AG04449 (cell line): ENCODE measurements around the gene PALM.
A peak's percentile ranks its signal among the peaks of the same experiment; 100 is the strongest.

Experiments
- CTCF ChIA-PET: fragments of 350-600 bp; formaldehyde crosslinking; extraction: SDS; loops from one replicate; lab custom pipeline; 2021; ENCODE audit warnings: antibody characterized with exemption; lab: Yijun Ruan, JAX
- POLR2A ChIA-PET: fragments of 400-600, 350-600 bp; formaldehyde crosslinking; extraction: SDS; loops from one replicate; lab custom pipeline; 2020; ENCODE audit warnings: antibody characterized with exemption, inconsistent platforms; lab: Yijun Ruan, JAX
- DNase-seq: peaks from one replicate; pipeline ENCODE4 v3.0.0-alpha.2; 2010; ENCODE audit warnings: low read depth, low spot score
- H3K4me3 ChIP-seq: 2 replicates; pipeline ENCODE4 v1.5.1; 2011; ENCODE audit warnings: low read depth, mild to moderate bottlenecking, control low read depth, low read length
- TF ChIP-seq, protein P1 (sequence below): IDR thresholded peaks from one replicate; pipeline ENCODE4 v1.5.1; 2011; ENCODE audit warnings: mild to moderate bottlenecking, moderate library complexity, low read length, control low read depth, inconsistent platforms; ENCODE audit not compliant: insufficient read depth; ENCODE audit errors: missing control alignments

Gene PALM

DNA sequence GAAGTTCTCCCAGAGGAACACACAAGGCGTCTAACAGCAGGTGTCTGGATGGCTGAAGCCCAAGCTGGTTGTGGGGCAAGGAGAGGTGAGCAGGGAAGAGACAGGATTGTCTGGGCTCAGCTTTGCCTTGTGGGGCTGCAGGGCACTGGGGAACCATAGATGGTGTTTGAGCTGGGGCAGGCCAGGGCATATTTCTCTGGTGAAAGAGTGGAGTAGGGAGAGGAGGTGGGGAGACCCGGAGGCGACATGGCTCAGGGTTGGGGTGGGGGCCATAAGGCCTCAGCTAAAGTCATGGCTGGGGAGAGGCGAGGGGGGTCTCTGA, 5.4 kb upstream of the PALM start:
- CTCF ChIA-PET, result interaction anchor here (1.4 kb wide), 1 partner anchor 31 kb away, joined by 4 read pairs; no protein-coding TSS in a partner anchor
- H3K4me3 ChIP-seq, result no peak overlapping the region
- POLR2A ChIA-PET, result no interaction called here
- no peak for DNase-seq
- TF ChIP-seq, protein P1, sequence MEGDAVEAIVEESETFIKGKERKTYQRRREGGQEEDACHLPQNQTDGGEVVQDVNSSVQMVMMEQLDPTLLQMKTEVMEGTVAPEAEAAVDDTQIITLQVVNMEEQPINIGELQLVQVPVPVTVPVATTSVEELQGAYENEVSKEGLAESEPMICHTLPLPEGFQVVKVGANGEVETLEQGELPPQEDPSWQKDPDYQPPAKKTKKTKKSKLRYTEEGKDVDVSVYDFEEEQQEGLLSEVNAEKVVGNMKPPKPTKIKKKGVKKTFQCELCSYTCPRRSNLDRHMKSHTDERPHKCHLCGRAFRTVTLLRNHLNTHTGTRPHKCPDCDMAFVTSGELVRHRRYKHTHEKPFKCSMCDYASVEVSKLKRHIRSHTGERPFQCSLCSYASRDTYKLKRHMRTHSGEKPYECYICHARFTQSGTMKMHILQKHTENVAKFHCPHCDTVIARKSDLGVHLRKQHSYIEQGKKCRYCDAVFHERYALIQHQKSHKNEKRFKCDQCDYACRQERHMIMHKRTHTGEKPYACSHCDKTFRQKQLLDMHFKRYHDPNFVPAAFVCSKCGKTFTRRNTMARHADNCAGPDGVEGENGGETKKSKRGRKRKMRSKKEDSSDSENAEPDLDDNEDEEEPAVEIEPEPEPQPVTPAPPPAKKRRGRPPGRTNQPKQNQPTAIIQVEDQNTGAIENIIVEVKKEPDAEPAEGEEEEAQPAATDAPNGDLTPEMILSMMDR, result no peak

DNA sequence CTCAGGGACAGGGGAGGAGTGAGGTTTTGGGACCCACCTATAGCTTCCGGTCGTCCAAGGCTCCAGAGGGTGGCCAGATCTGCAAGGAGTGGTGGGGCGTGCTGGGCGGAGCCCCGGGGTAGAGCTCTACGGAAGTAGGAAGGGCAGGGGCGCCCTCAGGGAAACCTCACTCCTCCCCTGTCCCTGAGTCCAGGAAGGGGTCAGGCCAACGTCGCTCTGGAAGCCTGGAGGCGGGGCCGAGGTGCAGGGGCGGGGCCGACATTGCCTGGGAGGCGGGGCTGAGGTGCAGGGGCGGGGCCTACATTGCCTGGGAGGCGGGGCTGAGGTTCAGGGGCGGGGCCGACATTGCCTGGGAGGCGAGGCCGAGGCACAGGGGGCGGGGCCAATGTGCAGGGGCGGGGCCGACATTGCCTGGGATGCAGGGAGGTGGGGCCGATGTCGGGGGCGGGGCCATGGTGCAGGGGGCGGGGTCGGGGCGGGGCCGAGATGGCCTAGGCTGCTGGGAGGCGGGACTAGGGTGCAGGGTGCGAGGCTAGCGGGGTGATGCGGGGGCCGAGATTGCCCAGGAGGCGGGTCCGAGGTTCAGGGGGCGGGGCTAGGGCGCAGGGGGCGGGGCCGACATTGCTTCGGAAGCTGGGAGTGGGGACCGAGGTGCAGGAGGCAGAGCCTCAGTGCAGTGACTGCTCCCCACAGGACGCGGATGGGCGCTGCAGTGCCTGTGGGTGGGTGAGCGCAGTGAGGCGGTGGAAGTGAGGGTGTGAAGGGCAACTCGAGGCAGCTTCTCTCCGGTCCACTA, 4.9 kb upstream of the PALM start:
- CTCF ChIA-PET, result interaction anchor here (0.5 to 1.4 kb wide), 2 partner anchors 15 to 30 kb away, joined by 3 to 4 read pairs; no protein-coding TSS in a partner anchor
- TF ChIP-seq, protein P1, result no peak
- no peak overlapping the region for H3K4me3 ChIP-seq
- POLR2A ChIA-PET, result no interaction called here
- no peak for DNase-seq

DNA sequence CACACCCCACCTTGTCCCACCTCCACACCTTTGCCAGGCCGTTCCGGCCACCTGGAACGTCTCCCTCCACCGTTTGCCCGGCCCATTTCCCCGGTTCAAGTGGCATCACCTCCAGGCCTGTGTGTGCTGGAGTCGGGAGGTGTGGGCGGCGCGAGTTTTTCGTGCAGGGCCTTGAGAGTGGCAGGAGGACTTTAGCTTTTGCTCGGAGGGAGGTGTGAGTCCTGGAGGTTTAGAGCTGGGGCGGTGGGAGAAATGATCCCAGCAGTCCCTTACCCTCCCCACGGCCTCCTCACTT, 4.3 kb upstream of the PALM start:
- TF ChIP-seq, protein P1, result no peak
- CTCF ChIA-PET, result interaction anchor here (0.5 kb wide), 1 partner anchor 15 kb away, joined by 3 read pairs; no protein-coding TSS in a partner anchor
- POLR2A ChIA-PET, result no interaction called here

DNA sequence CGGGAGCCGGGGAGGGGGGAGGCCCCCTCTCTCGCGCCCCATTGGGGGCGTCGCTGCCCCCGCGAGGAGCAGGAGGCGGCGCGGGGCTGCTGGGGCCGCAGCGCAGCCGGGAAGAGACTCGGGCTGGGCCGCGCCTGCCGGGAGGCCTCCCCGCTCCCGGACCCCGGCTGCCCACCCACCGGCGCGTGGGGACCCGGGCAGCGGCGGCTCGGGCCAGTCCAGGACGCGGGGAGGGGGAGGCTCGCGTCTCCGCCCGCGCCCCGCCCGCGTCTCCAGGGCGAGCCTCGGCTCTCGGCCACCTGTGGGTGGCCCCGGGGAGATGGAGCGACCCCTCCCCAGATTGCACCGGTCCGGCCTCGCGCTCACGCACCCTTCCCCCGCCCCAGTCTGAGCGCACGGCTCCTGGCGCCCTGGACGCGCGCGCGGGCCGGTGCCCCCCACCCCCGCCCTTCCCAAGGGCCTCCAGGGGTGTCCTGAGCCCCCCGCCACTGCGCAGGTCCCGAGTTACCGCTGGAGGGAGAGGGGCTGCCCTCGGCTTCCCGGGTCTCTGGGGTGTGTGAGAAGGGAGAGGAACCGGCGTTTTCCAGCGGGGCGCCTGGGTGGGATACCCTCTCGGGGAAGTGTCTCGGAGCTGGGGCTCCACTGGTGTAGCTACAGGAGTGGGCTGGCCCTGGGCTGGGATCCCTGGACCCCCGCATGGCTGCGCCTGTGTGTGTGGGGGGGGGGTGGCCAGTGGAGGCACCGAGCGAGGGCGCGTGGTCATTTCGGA, 645 bp downstream of the PALM start:
- ChIA-PET CTCF (interaction anchor here (1.9 kb wide), 1 partner anchor 28 kb away, joined by 4 read pairs; no protein-coding TSS in a partner anchor), POLR2A (no interaction called here)
- peak overlapping the region; percentile 42 for H3K4me3 ChIP-seq
- TF ChIP-seq, protein P1, result no peak
- DNase-seq, result no peak

More for the DNA sequence above, 4.3 kb upstream of the PALM start:
- no peak for DNase-seq
- no peak overlapping the region for H3K4me3 ChIP-seq

- no peak overlapping the region for H3K4me3 ChIP-seq
- DNase-seq, result no peak
- CTCF ChIA-PET, result interaction anchor here (1.0 to 1.9 kb wide), 2 partner anchors 27 to 126 kb away, joined by 4 read pairs; no protein-coding TSS in a partner anchor
- POLR2A ChIA-PET, result no interaction called here
- TF ChIP-seq, protein P1, result no peak
Observed at GRCh38 chr19:709965-710571, 1.3 kb downstream of the PALM start.
